Thoracic aorta (tissue), 2 donors: Measurements from ENCODE around the gene PAQR9. TPM values are rescaled to one million over a fixed set of nuclear protein-coding genes. Genes with fewer than 3 reads are reported as not detected.

Experiments
- ATAC-seq: fragments of 150-250 bp; one replicate; pipeline ENCODE4 v1.8.0; 2017; ENCODE audit warnings: low read depth; ENCODE audit not compliant: insufficient number of reproducible peaks, low FRiP score
- DNase-seq: peaks from one replicate; pipeline ENCODE4 v3.0.0-alpha.2; 2020; ENCODE audit warnings: low spot score
- H3K27ac ChIP-seq, 2 donors: fragments of 200-600 bp; sonication (generic); 1 replicate in 1 of 2; 2 replicates in 1 of 2; pipeline ENCODE4 v1.5.1; 2016; ENCODE audit warnings: mild to moderate bottlenecking in 2 of 2, moderate library complexity in 2 of 2
- H3K27me3 ChIP-seq: fragments of 200-600 bp; sonication (generic); replicated peaks from 2 replicates; pipeline ENCODE4 v1.6.0; 2016; ENCODE audit warnings: mild to moderate bottlenecking; ENCODE audit not compliant: insufficient read depth
- H3K36me3 ChIP-seq: fragments of 200-600 bp; sonication (generic); one replicate; pipeline ENCODE4 v1.5.1; 2016
- H3K4me1 ChIP-seq, 2 donors: fragments of 200-600 bp; sonication (generic); 1 replicate in 1 of 2; 2 replicates in 1 of 2; pipeline versions ENCODE4 v1.5.1 to v1.6.0; 2016; ENCODE audit warnings: low read depth in 2 of 2, mild to moderate bottlenecking in 1 of 2; ENCODE audit not compliant: control insufficient read depth in 1 of 2
- H3K4me3 ChIP-seq: fragments of 200-600 bp; sonication (generic); 2 replicates; pipeline ENCODE4 v1.5.1; 2016; ENCODE audit warnings: mild to moderate bottlenecking
- H3K9me3 ChIP-seq: fragments of 200-600 bp; sonication (generic); 2 replicates; pipeline ENCODE4 v1.5.1; 2016
- CTCF ChIP-seq: fragments of 200-600 bp; sonication (generic); IDR thresholded peaks from one replicate; pipeline ENCODE4 v1.5.1; 2019; ENCODE audit warnings: antibody characterized with exemption
- total RNA-seq, 2 donors: library from RNA; depleted of rRNA; stranded (reverse); fragments of >200 nt; gene quantifications; one replicate each; pipeline versions ENCODE4 v1.1.0 to v1.2.3, GENCODE V29; 2016

The PAQR9 gene
- total RNA-seq, 2 donors from 2014 or later = 0.21 TPM; not detected in 1

GRCh38 chr3:142935963-142936362 is 27.5 kb downstream of the PAQR9 start:
- Histone ChIP-seq H3K27ac (no peak overlapping the region), H3K36me3 (no peaks in the 10 kb centered on the region), H3K4me1 (no peaks in the 10 kb centered on the region), H3K27me3 (no peaks in the 10 kb centered on the region), H3K4me3 (no peak overlapping the region), H3K9me3 (no peaks in the 10 kb centered on the region)
- DNase-seq = no peak
- TF ChIP-seq CTCF = no peak
- ATAC-seq = no peak

- Histone ChIP-seq H3K36me3 (no peaks in the 10 kb centered on the region), H3K4me3 (no peak overlapping the region), H3K4me1 (no peaks in the 10 kb centered on the region), H3K9me3 (no peaks in the 10 kb centered on the region), H3K27ac (no peak overlapping the region), H3K27me3 (no peaks in the 10 kb centered on the region)
- DNase-seq (no peak), ATAC-seq (no peak)
- TF ChIP-seq CTCF = no peak
Measured at GRCh38 chr3:142934887-142935269, 28.6 kb downstream of the PAQR9 start.

- Histone ChIP-seq H3K27ac (no peak overlapping the region), H3K4me3 (no peak overlapping the region), H3K36me3 (no peaks in the 10 kb centered on the region), H3K9me3 (no peaks in the 10 kb centered on the region), H3K4me1 (no peaks in the 10 kb centered on the region), H3K27me3 (no peaks in the 10 kb centered on the region)
- DNase-seq = no peak
- TF ChIP-seq CTCF = no peak
- no peak for ATAC-seq
Measured at GRCh38 chr3:142934128-142934886, 29.2 kb downstream of the PAQR9 start.

- DNase-seq = no peak
- H3K4me3 ChIP-seq = no peak overlapping the region
Measured at GRCh38 chr3:142931222-142931621, 32.3 kb downstream of the PAQR9 start.

GRCh38 chr3:142930463-142930862 is 33.0 kb downstream of the PAQR9 start:
- H3K27me3 ChIP-seq = no peaks in the 10 kb centered on the region
- DNase-seq = no peak
- peak; percentile 27 for TF ChIP-seq CTCF
- ATAC-seq = no peak
- no peak overlapping the region for H3K27ac ChIP-seq
- H3K4me1 ChIP-seq = no peaks in the 10 kb centered on the region
- H3K4me3 ChIP-seq = no peak overlapping the region
- no peaks in the 10 kb centered on the region for H3K9me3 ChIP-seq
- H3K36me3 ChIP-seq = no peaks in the 10 kb centered on the region

More at GRCh38 chr3:142931222-142931621, 32.3 kb downstream of the PAQR9 start:
- Histone ChIP-seq H3K27me3 (no peaks in the 10 kb centered on the region), H3K36me3 (no peaks in the 10 kb centered on the region), H3K9me3 (no peaks in the 10 kb centered on the region), H3K27ac (no peak overlapping the region), H3K4me1 (no peaks in the 10 kb centered on the region)
- ATAC-seq = no peak
- TF ChIP-seq CTCF = no peak
